B cell (primary cell): ENCODE measurements around the gene MIER3.

Experiments used
- EZH2 ChIP-seq: IDR thresholded peaks from 2 replicates; pipeline ENCODE4 v1.6.1; 2012; ENCODE audit warnings: borderline replicate concordance, low read depth, mild to moderate bottlenecking, moderate library complexity, low read length; ENCODE audit not compliant: insufficient read depth, poor library complexity, severe bottlenecking
- TF ChIP-seq, protein P1 (sequence below): fragments of 200-600 bp; IDR thresholded peaks from one replicate; pipeline ENCODE4 v1.8.0; 2022; ENCODE audit warnings: antibody characterized with exemption, mild to moderate bottlenecking

DNA sequence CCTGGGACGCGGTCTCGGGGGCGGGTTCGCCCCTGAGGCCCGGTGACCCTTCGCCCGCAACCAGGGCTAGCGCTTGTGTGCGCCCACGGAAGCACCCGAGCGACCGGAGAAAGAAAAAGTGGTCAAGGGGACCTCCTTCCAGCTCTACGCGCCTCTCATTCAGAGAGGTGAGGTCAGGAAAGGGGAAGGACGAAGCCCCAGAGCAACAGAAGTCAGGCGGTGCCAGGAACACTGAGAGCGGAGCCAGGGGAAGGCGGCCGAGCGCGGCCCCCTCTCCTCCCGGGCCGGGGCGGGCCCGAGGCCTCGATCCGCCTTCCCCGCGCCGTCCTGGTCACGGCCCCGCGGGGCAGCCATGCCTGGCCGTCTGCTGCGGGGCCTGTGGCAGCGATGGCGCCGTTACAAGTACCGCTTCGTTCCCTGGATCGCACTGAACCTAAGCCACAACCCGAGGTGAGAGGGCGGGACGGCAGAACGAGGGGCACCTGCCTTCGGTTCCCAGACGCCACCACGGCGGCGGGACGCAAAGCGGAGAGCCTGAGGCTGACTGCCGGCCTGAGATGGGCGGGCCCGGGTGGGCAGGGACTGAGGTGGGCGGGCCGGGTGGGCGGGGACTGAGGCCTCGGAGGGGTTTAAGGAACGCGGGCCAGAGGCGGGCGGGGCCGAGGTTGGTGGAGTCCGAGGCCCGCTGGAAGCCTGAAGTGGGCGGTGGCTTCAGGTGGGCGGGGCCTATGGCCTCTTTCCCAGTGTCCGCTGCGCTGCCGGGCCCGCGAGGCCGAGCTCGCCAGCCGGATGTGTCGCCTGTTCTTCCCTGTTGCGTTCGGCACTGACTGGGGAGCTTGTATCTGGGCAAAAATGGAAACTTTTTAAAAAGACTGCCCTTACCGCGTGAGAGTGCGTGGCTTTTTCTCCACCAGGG lies 42.4 kb downstream of the MIER3 start, which contains the start of gene SETD9:
- TF ChIP-seq, protein P1, sequence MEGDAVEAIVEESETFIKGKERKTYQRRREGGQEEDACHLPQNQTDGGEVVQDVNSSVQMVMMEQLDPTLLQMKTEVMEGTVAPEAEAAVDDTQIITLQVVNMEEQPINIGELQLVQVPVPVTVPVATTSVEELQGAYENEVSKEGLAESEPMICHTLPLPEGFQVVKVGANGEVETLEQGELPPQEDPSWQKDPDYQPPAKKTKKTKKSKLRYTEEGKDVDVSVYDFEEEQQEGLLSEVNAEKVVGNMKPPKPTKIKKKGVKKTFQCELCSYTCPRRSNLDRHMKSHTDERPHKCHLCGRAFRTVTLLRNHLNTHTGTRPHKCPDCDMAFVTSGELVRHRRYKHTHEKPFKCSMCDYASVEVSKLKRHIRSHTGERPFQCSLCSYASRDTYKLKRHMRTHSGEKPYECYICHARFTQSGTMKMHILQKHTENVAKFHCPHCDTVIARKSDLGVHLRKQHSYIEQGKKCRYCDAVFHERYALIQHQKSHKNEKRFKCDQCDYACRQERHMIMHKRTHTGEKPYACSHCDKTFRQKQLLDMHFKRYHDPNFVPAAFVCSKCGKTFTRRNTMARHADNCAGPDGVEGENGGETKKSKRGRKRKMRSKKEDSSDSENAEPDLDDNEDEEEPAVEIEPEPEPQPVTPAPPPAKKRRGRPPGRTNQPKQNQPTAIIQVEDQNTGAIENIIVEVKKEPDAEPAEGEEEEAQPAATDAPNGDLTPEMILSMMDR = no peak
- no peak for TF ChIP-seq EZH2
